Uterus (tissue), 4 donors: ENCODE data around the gene NUP58. TPM values are rescaled to one million over a fixed set of nuclear protein-coding genes. Genes with fewer than 3 reads are reported as not detected.

ENCODE experiments used
- DNase-seq, 2 donors: peaks; one replicate each; pipeline ENCODE4 v3.0.0-alpha.2; 2019 to 2020
- H3K27ac ChIP-seq, 2 donors: fragments of 200-600 bp; sonication (generic); 1 replicate in 1 of 2; 2 replicates in 1 of 2; pipeline ENCODE4 v1.5.1; 2016 to 2018
- H3K27me3 ChIP-seq, 2 donors: fragments of 200-600 bp; sonication (generic); one replicate each; pipeline ENCODE4 v1.5.1; 2018 to 2019; ENCODE audit warnings: control low read depth in 1 of 2
- H3K36me3 ChIP-seq, 2 donors: fragments of 200-600 bp; sonication (generic); one replicate each; pipeline ENCODE4 v1.5.1; 2019; ENCODE audit warnings: control low read depth in 1 of 2
- H3K4me1 ChIP-seq, 2 donors: fragments of 200-600 bp; sonication (generic); one replicate each; pipeline ENCODE4 v1.5.1; 2018 to 2019; ENCODE audit warnings: control low read depth in 1 of 2
- H3K4me3 ChIP-seq, 2 donors: fragments of 200-600 bp; sonication (generic); 1 replicate in 1 of 2; 2 replicates in 1 of 2; pipeline ENCODE4 v1.5.1; 2018 to 2019; ENCODE audit warnings: mild to moderate bottlenecking in 1 of 2
- H3K9me3 ChIP-seq, 2 donors: fragments of 200-600 bp; sonication (generic); one replicate each; pipeline ENCODE4 v1.5.1; 2019; ENCODE audit warnings: control low read depth in 1 of 2
- CTCF ChIP-seq, 4 experiments: fragments of 200-600 bp in 2 of 4; fragments of 450-650 bp in 2 of 4; sonication (generic) in 2 of 4; IDR thresholded peaks; one replicate each; pipeline ENCODE4 v1.5.1; 2016 to 2019; ENCODE audit warnings: antibody characterized with exemption in 4 of 4, mild to moderate bottlenecking in 2 of 4, moderate library complexity in 1 of 4
- POLR2A ChIP-seq, 2 donors: fragments of 450-650 bp; IDR thresholded peaks; one replicate each; pipeline ENCODE4 v1.6.1; 2016; ENCODE audit warnings: antibody characterized with exemption in 2 of 2, mild to moderate bottlenecking in 1 of 2, moderate library complexity in 1 of 2
- intact Hi-C: fragments of 100-400 bp; cut with DNase I; formaldehyde crosslinking; loops from one replicate; pipeline ENCODE4 v1.15.1; 2023; ENCODE audit warnings: low total_unique reads
- total RNA-seq, 4 donors: library from RNA; depleted of rRNA in 3 of 4; stranded (reverse); fragments of >200 nt in 3 of 4; gene quantifications; one replicate each; pipeline versions ENCODE4 v1.1.0 to v1.2.4, GENCODE V29; 2014 to 2023
- donor health status: DM: yes; HTN: yes; CAD: no.

The NUP58 gene
- total RNA-seq, 4 donors from 2014 or later = 49.7 to 130 (median 61.1) TPM

- no peak for DNase-seq
- Histone ChIP-seq H3K4me3 (no peak overlapping the region), H3K9me3 (no peaks in the 10 kb centered on the region), H3K27me3 (peaks cover 0 to 4% of the 10 kb centered on the region in 2 donors), H3K36me3 (no peaks in the 10 kb centered on the region), H3K27ac (no peak overlapping the region), H3K4me1 (peaks cover 0 to 9% of the 10 kb centered on the region in 2 donors)
- intact Hi-C loops = no loop called here
- TF ChIP-seq CTCF (IDR thresholded peaks at IDR 0.05) (no peak), POLR2A (IDR thresholded peaks at IDR 0.05) (no peak)
Observed at GRCh38 chr13:25372284-25373081, 71.1 kb downstream of the NUP58 start.

DNA sequence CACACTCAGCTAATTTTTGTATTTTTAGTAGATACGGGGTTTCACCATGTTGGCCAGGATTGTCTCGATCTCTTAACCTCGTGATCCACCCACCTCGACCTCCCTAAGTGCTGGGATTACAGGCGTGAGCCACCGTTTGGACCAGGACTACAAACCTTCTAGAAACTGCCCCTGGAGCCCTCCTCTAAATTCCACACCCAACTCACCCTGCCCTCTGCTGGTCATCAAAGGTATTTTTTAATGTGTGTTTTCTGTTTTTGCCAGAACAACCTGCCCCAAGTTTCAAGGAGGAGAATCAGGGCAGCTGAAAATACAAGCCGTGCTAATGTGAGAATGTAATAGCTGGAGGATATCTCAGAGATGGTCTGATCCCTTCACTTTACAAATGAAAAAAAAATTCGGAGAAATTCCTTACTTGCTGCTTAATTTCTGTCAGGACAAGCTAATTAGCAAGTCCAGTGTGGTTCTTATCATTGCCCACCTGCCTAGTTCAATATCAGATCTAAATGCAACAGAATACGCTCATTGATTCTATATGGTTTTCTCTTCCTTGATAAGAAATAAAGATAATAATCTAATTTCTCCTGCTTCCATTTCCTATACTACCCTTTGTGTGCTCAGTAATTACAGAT is 74.4 kb downstream of the NUP58 start:
- intact Hi-C loops = no loop called here
- Histone ChIP-seq H3K36me3 (no peaks in the 10 kb centered on the region), H3K9me3 (no peaks in the 10 kb centered on the region), H3K4me3 (no peak overlapping the region), H3K27me3 (peaks cover 0 to 6% of the 10 kb centered on the region in 2 donors), H3K4me1 (peaks cover 0 to 9% of the 10 kb centered on the region in 2 donors), H3K27ac (no peak overlapping the region)
- DNase-seq = no peak
- peak in 3 of 4 experiments; percentile 13 to 24 (median 16) for TF ChIP-seq CTCF (IDR thresholded peaks at IDR 0.05)
- no peak for TF ChIP-seq POLR2A (IDR thresholded peaks at IDR 0.05)

DNA sequence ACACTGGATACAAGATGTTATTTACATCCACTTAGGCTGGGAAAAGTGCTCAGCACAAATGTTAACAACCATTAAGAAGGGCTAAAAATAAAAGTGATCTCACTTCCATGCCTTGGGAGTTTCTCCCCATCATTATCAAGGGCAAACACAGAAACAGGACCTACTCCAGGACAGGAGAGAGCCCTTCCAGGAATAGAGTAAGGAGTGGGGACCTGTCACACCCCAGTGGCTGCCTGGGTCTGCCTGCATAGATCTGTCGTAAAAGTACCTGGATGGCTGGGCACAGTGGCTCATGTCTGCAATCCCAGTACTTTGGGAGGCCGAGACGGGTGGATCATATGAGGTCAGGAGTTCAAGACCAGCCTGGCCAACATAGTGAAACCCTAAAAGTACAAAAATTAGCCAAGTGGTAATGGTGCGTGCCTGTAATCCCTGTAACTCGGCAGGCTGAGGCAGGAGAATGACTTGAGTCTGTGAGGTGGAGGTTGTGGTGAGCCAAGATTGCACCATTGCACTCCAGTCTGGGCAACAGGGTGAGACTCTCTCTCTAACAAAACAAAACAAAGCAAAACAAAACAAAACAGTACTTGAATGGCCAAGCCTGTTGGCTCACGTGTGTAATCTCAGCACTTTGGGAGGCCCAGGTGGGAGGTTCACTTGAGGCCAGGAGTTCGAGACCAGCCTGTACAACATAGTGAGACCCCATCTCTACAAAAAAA is 76.0 kb downstream of the NUP58 start:
- H3K27me3 ChIP-seq = peaks cover 0 to 6% of the 10 kb centered on the region in 2 donors
- H3K36me3 ChIP-seq = no peaks in the 10 kb centered on the region
- H3K4me3 ChIP-seq = no peak overlapping the region
- no peaks in the 10 kb centered on the region for H3K9me3 ChIP-seq
- intact Hi-C loops = no loop called here
- H3K4me1 ChIP-seq = peaks cover 0 to under 1% of the 10 kb centered on the region in 2 donors
- H3K27ac ChIP-seq = no peak overlapping the region
- no peak for DNase-seq
- TF ChIP-seq POLR2A (IDR thresholded peaks at IDR 0.05) (no peak), CTCF (IDR thresholded peaks at IDR 0.05) (no peak)

GRCh38 chr13:25378528-25378927 is 77.1 kb downstream of the NUP58 start:
- Histone ChIP-seq H3K27me3 (peaks cover 0 to 2% of the 10 kb centered on the region in 2 donors), H3K4me3 (no peak overlapping the region), H3K27ac (no peak overlapping the region), H3K36me3 (no peaks in the 10 kb centered on the region), H3K4me1 (no peaks in the 10 kb centered on the region), H3K9me3 (no peaks in the 10 kb centered on the region)
- TF ChIP-seq CTCF (IDR thresholded peaks at IDR 0.05) (no peak), POLR2A (IDR thresholded peaks at IDR 0.05) (no peak)
- DNase-seq = no peak
- intact Hi-C loops = no loop called here
